Measurements from ENCODE around the gene SPTBN2.

SPTBN2 gene

GRCh38 chr11:66717925-66718319 lies 11.1 kb downstream of the SPTBN2 start:
- TF ChIP-seq SNAI2 (CRISPR knock-in tag; IDR thresholded peaks at IDR 0.05) (no peak), ZNF565 (CRISPR knock-in tag; conservative IDR thresholded peaks at IDR 0.05; ENCODE audit: low read depth) (no peak), ZNF70 (CRISPR knock-in tag; IDR thresholded peaks at IDR 0.05) (no peak), ZNF8 (CRISPR knock-in tag; IDR thresholded peaks at IDR 0.05) (no peak), ZFP30 (CRISPR knock-in tag; IDR thresholded peaks at IDR 0.05) (no peak), GLIS3 (CRISPR knock-in tag; IDR thresholded peaks at IDR 0.05) (no peak), TCF4 (CRISPR knock-in tag; IDR thresholded peaks at IDR 0.05; ENCODE audit: borderline replicate concordance) (no peak), CSRNP3 (CRISPR knock-in tag; IDR thresholded peaks at IDR 0.05) (no peak), CREB5 (CRISPR knock-in tag; IDR thresholded peaks at IDR 0.05; ENCODE audit: low read depth) (no peak), ZC3H10 (CRISPR knock-in tag; IDR thresholded peaks at IDR 0.05) (no peak), TOX (CRISPR knock-in tag; IDR thresholded peaks at IDR 0.05; ENCODE audit: borderline replicate concordance) (no peak), ARNTL (CRISPR knock-in tag; IDR thresholded peaks at IDR 0.05; ENCODE audit: borderline replicate concordance, low read depth) (no peak), RARB (CRISPR knock-in tag; IDR thresholded peaks at IDR 0.05) (no peak), BACH2 (CRISPR knock-in tag; IDR thresholded peaks at IDR 0.05; ENCODE audit: borderline replicate concordance) (no peak), POU6F1 (CRISPR knock-in tag; IDR thresholded peaks at IDR 0.05; ENCODE audit: borderline replicate concordance, low read depth) (no peak), PPARA (CRISPR knock-in tag; IDR thresholded peaks at IDR 0.05; ENCODE audit: borderline replicate concordance) (no peak), ZFP3 (CRISPR knock-in tag; IDR thresholded peaks at IDR 0.05) (no peak)
- ATAC-seq = no peak

GRCh38 chr11:66716996-66717395 lies 12.0 kb downstream of the SPTBN2 start:
- ATAC-seq = no peak
- TF ChIP-seq PATZ1 (CRISPR knock-in tag; IDR thresholded peaks at IDR 0.05; ENCODE audit: borderline replicate concordance) (no peak), CREB5 (CRISPR knock-in tag; IDR thresholded peaks at IDR 0.05; ENCODE audit: low read depth) (no peak), BACH2 (CRISPR knock-in tag; IDR thresholded peaks at IDR 0.05; ENCODE audit: borderline replicate concordance) (no peak), TCF4 (CRISPR knock-in tag; IDR thresholded peaks at IDR 0.05; ENCODE audit: borderline replicate concordance) (no peak), ZFP30 (CRISPR knock-in tag; IDR thresholded peaks at IDR 0.05) (no peak), SNAI2 (CRISPR knock-in tag; IDR thresholded peaks at IDR 0.05) (no peak), ISL1 (CRISPR knock-in tag; IDR thresholded peaks at IDR 0.05) (no peak), ZFP3 (CRISPR knock-in tag; IDR thresholded peaks at IDR 0.05) (no peak), CSRNP3 (CRISPR knock-in tag; IDR thresholded peaks at IDR 0.05) (no peak), ESRRG (CRISPR knock-in tag; IDR thresholded peaks at IDR 0.05) (no peak), PPARA (CRISPR knock-in tag; IDR thresholded peaks at IDR 0.05; ENCODE audit: borderline replicate concordance) (no peak), ZNF565 (CRISPR knock-in tag; conservative IDR thresholded peaks at IDR 0.05; ENCODE audit: low read depth) (no peak), TSHZ2 (CRISPR knock-in tag; IDR thresholded peaks at IDR 0.05) (no peak), TOX (CRISPR knock-in tag; IDR thresholded peaks at IDR 0.05; ENCODE audit: borderline replicate concordance) (no peak), CSDC2 (CRISPR knock-in tag; IDR thresholded peaks at IDR 0.05) (no peak)
